H1 (cell line): ENCODE results near the gene COMT. TPM values are rescaled to one million over a fixed set of nuclear protein-coding genes. Genes with fewer than 3 reads are reported as not detected.

ENCODE experiments used
- BACH1 ChIP-seq: IDR thresholded peaks from 2 replicates; pipeline ENCODE4 v1.6.1; 2012; ENCODE audit warnings: low read length, improper control_type of control experiment
- CBX8 ChIP-seq: fragments of 300-800, 300-1000 bp; sonication (generic); IDR thresholded peaks from 2 replicates; pipeline ENCODE4 v1.7.1; 2016; ENCODE audit warnings: low read depth, low read length, borderline replicate concordance
- EP300 ChIP-seq, 2 experiments: IDR thresholded peaks; 1 replicate in 1 of 2; 2 replicates in 1 of 2; pipeline ENCODE4 v1.6.1; 2011 to 2012; ENCODE audit warnings: low read depth in 2 of 2, low read length in 2 of 2, mild to moderate bottlenecking in 2 of 2, borderline replicate concordance in 1 of 2, inconsistent platforms in 1 of 2, moderate library complexity in 1 of 2
- KDM5A ChIP-seq: fragments of 200-600 bp; IDR thresholded peaks from 2 replicates; pipeline ENCODE4 v1.7.1; 2012; ENCODE audit warnings: mild to moderate bottlenecking, low read length, inconsistent platforms, mixed read lengths
- RAD21 ChIP-seq, 2 experiments: IDR thresholded peaks in 1 of 2; conservative IDR thresholded peaks in 1 of 2; 2 replicates each; pipeline ENCODE4 v1.6.1; 2011; ENCODE audit warnings: low read depth in 2 of 2, low read length in 2 of 2, improper control_type of control experiment in 1 of 2, inconsistent platforms in 1 of 2, mild to moderate bottlenecking in 1 of 2, moderate library complexity in 1 of 2
- RBBP5 ChIP-seq: IDR thresholded peaks from 2 replicates; pipeline ENCODE4 v1.7.1; 2012; ENCODE audit warnings: low read depth, mild to moderate bottlenecking, inconsistent platforms, low read length, moderate library complexity, borderline replicate concordance
- SUZ12 ChIP-seq: fragments of 200-600 bp; sonication (generic); IDR thresholded peaks from 2 replicates; pipeline ENCODE4 v1.6.1; 2012; ENCODE audit warnings: mild to moderate bottlenecking, inconsistent platforms, low read length, moderate library complexity, mixed read lengths
- polyA plus RNA-seq, 7 experiments: library from polyadenylated mRNA; depleted of rRNA in 3 of 7; stranded (reverse) in 5 of 7; unstranded in 2 of 7; fragments of >200 nt in 5 of 7; fragments of 200-250 nt in 2 of 7; gene quantifications; 1 replicate in 5 of 7; 2 replicates in 1 of 7; 4 replicates in 1 of 7; pipeline versions ENCODE4 v1.2.1 to v1.2.3, GENCODE V29; 2011 to 2013; ENCODE audit warnings: missing spikeins in 2 of 7, mixed read lengths in 2 of 7
- total RNA-seq: library from RNA; stranded (reverse); fragmentation: NEBNext Ultra II Directional; extraction: Animal tissue kit (Norgen Biotek cat#: 25700); gene quantifications from 2 replicates; pipeline ENCODE4 v1.2.1, GENCODE V29; 2021
- TF ChIP-seq, protein P1 (sequence below): IDR thresholded peaks from 2 replicates; pipeline ENCODE4 v1.6.1; 2012; ENCODE audit warnings: inconsistent platforms
- TF ChIP-seq, protein P2 (sequence below), 3 experiments: IDR thresholded peaks; 1 replicate in 2 of 3; 2 replicates in 1 of 3; pipeline versions ENCODE4 v1.5.1 to v1.6.1; 2011; ENCODE audit warnings: low read length in 3 of 3, mild to moderate bottlenecking in 3 of 3, inconsistent platforms in 2 of 3, low read depth in 1 of 3, moderate library complexity in 1 of 3; ENCODE audit not compliant: insufficient read depth in 1 of 3; ENCODE audit errors: control extremely low read depth in 1 of 3

Gene COMT
- total and polyA plus RNA-seq, 2 of the 8 experiments (the other 6 are each of a cell fraction or from before 2014, with no cell fraction given): 15.2 to 33.7 TPM

DNA sequence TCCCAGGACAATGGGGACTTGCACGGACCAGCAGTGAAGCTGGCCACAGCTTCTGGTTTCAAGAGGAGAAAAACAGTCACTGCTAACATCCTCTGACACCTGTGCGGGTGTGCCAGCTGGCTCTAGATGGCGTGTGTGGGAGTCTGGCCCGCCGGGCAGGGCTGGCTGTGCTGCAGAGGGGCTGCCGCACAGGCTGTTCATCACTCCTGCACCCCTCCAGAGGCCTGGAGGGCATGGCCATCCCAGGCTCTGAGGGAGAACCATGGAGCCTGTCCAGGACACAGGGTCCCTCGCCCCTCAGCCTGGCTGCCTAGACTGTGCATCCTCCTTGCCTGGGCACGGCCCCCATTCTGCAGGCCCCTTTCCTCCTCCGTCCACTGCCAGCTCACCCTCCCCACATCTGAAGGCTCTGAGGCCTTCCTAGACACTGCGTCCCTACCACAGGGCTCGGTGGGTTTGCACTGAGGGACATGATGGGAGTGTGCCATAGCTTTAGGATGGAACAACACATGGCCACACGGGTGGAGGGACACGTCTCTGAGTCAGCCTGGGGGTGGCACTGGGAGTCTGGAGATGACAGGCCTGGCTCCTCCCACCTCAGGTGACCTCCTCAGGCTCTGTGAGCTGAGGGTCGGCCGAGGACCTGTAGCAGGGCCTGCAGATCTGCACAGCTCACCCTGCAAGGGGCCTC is 44.8 kb upstream of the COMT start (continued):
- TF ChIP-seq BACH1 (no peak), RAD21 (IDR thresholded peaks at IDR 0.05 in 1 of 2, conservative IDR thresholded peaks at IDR 0.05 in 1 of 2; ENCODE audit: low read depth in 2 of 2, low read length in 2 of 2) (no peak), EP300 (IDR thresholded peaks at IDR 0.05; ENCODE audit: borderline replicate concordance in 1 of 2, low read depth in 2 of 2, low read length in 2 of 2) (no peak), RBBP5 (no peak), SUZ12 (no peak), KDM5A (no peak), CBX8 (no peak)
- TF ChIP-seq, protein P1, sequence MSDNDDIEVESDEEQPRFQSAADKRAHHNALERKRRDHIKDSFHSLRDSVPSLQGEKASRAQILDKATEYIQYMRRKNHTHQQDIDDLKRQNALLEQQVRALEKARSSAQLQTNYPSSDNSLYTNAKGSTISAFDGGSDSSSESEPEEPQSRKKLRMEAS: no peak
- TF ChIP-seq, protein P2, sequence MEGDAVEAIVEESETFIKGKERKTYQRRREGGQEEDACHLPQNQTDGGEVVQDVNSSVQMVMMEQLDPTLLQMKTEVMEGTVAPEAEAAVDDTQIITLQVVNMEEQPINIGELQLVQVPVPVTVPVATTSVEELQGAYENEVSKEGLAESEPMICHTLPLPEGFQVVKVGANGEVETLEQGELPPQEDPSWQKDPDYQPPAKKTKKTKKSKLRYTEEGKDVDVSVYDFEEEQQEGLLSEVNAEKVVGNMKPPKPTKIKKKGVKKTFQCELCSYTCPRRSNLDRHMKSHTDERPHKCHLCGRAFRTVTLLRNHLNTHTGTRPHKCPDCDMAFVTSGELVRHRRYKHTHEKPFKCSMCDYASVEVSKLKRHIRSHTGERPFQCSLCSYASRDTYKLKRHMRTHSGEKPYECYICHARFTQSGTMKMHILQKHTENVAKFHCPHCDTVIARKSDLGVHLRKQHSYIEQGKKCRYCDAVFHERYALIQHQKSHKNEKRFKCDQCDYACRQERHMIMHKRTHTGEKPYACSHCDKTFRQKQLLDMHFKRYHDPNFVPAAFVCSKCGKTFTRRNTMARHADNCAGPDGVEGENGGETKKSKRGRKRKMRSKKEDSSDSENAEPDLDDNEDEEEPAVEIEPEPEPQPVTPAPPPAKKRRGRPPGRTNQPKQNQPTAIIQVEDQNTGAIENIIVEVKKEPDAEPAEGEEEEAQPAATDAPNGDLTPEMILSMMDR (IDR thresholded peaks at IDR 0.05; ENCODE audit: control extremely low read depth in 1 of 3, insufficient read depth in 1 of 3, low read depth in 1 of 3, low read length in 3 of 3): no peak
